B cell (primary cell): Measurements from ENCODE around the gene GNA15.

Source experiments
- CTCF ChIP-seq: fragments of 200-600 bp; IDR thresholded peaks from one replicate; pipeline ENCODE4 v1.8.0; 2022; ENCODE audit warnings: antibody characterized with exemption, mild to moderate bottlenecking
- EZH2 ChIP-seq: IDR thresholded peaks from 2 replicates; pipeline ENCODE4 v1.6.1; 2012; ENCODE audit warnings: borderline replicate concordance, low read depth, mild to moderate bottlenecking, moderate library complexity, low read length; ENCODE audit not compliant: insufficient read depth, poor library complexity, severe bottlenecking

DNA sequence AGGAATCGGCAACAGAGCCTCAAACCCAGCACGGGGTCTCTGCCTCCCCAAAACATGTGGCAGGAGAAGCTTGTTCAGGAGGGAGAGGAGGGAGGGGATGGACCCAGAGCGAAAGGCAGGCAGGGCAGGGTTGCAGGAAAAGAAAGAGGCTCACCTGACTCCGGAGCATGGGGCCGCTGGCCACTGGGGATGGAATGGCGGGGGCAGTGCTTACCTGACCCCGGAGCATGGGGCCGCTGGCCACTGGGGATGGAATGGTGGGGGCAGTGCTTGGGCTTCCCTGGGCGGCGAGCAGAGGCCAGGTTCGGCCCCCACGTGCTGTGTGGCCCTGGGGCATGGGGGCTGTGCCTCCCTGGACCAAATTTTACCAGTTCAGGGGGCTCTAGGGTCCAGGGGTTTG, 75.4 kb downstream of the GNA15 start:
- TF ChIP-seq CTCF (no peak), EZH2 (no peak)
